HG02884 (cell line): Measurements from ENCODE around the gene KRT2.
"Not testable (repeated sequence)": the region's sequence is repeated elsewhere in the genome, so short reads cannot be mapped to it uniquely, and the experiment has no call there.

Experiments
- ATAC-seq: cut with Tn5 transposase; IDR thresholded peaks from one replicate; pipeline ENCODE4 v1.9.1; 2021; ENCODE audit warnings: mild to moderate bottlenecking, moderate library complexity; ENCODE audit not compliant: unreplicated experiment

KRT2 gene

GRCh38 chr12:52685406-52685890, 33.4 kb upstream of the KRT2 start:
- ATAC-seq = no peak

- ATAC-seq = no peak
These were observed 32.4 kb upstream of the KRT2 start for GRCh38 chr12:52684431-52684830.

DNA sequence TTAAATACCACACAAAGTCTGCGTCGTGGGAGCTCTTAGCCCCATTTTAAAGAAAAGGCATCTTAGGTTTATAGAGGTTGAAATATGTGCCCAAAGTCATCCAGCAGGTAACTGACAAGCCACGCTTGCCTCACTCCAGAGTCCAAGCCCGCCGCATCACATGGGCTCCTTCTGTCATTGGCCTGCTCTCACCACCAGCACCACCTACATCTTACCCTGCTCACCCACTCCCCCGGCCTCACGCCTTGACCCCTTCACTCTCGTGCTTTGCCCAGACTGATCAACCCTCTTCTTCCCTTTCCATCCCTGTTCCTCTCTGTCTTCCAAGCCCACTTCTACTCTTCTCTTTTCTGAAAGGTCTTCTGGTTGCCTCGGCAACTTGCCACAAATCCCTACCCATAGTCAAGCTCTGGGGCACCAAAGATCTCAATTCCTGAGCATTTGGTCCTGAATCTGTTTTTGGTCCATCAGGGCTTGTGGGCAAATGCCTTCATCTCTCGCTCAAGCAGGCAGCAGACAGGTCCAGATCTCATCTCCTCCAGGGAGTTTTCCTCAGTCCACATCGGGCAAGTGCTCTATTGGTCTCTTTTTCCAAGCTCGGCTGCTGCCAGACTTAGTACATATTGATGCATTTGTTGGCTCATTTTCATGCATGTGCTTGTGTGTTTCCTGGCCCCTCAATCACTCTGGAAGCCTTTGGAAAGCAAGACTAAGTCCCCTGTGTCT, 31.7 kb upstream of the KRT2 start:
- no peak for ATAC-seq

GRCh38 chr12:52682938-52683574, 31.0 kb upstream of the KRT2 start:
- ATAC-seq = no peak

GRCh38 chr12:52682381-52682660, 30.3 kb upstream of the KRT2 start:
- ATAC-seq = no peak

DNA sequence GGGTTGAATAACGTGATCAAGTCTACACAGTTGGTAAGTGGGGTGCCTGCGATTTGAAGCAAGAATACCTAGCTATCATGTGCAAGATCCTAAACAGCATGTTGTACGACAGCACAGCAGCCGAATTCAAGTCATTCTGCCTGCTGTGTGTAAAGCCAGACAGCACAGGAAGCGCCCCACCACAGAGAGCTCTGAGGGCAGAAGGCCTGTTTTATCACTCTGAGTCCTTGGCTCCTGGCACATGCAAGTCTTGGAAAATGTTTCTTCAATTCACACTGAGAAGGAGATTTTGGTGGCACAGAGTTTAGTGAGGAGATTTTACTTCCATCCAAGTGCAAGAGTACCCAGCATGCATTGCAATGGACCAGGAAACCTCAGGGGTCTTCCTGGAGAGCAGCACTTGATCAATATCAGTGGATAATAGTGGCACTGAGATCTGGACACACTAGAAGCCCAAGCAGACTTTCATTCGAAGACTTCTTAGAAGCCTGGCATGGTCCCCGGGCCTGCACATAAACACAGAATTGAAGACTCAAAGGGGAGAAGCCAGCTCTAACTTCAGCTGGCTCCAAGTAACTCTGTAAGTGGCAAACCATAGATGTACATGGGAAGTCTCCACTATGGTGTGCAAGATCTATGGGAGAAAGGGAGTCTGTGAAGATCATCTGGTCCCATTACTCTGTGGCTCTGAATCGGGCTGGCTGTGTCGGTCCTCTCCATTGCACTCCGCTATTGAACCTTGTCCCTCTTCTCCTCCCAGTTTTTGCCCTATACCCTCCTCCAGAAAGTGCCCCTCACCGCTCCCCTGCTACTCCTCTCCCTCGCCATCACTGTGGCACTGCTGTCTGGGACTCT, 29.7 kb upstream of the KRT2 start:
- no peak for ATAC-seq

- no peak for ATAC-seq
These were observed 28.4 kb upstream of the KRT2 start, which contains the start of gene KRT1 for GRCh38 chr12:52680363-52680762. Gene KRT1 (minus strand): TSS chr12:52680407. CDS start chr12:52680348, 59 bp downstream.

DNA sequence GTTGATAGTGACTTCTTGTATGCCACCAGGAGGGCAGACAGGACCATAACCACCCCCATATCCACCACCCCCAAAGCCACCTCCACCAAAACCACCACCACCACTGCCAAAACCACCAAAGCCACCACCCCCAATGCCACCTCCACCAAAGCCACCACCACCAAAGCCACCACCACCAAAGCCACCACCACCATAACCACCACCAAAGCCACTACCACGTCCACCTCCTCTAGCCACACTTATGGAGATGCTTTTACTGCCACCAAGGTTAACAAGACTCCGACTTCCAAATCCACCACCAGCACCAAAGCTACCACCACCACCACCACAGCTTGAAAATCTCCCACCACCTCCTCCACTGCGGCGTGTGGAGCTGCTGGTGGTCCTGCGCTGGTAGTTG, 27.9 kb upstream of the KRT2 start:
- no peak for ATAC-seq

DNA sequence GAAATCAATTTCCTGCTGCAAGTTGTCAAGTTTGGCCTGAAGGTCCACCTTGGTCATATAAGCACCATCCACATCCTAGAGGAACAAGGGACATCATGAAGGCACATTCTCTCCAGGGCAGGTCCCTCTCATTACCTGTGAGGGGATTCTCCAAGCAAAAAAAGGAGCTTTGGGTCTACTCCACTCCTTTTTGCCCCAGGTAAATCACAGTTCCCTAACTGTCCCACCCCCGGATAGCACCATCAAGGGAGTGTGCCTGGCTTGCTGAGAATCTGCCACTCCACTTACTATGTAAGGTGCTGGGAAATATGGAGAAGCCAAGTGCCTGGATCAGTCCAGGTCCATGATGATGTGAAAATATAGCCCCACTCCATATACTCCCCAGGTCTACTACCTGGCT, 25.7 kb upstream of the KRT2 start:
- no peak for ATAC-seq

- no peak for ATAC-seq
These were observed 25.1 kb upstream of the KRT2 start for GRCh38 chr12:52677126-52677525.

- no peak for ATAC-seq
These were observed 24.2 kb upstream of the KRT2 start for GRCh38 chr12:52676163-52676562.

DNA sequence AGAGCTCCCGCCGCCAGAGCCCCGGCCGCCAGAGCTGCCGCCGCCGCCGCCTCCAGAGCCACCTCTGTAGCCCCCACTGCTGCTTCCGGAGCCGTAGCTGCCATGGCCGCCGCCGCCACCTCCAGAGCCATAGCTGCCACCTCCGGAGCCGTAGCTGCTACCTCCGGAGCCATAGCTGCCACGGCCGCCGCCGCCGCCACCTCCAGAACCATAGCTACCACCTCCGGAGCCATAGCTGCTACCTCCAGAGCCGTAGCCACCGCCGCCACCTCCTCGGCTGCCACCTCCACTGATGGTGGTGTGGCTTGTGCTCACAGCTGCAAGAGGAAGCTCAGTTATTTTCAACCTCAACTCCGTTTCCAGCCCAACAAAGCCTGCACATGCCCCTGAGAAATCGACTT, 23.3 kb upstream of the KRT2 start:
- no peak for ATAC-seq

GRCh38 chr12:52674433-52674775, 22.4 kb upstream of the KRT2 start:
- ATAC-seq = no peak

DNA sequence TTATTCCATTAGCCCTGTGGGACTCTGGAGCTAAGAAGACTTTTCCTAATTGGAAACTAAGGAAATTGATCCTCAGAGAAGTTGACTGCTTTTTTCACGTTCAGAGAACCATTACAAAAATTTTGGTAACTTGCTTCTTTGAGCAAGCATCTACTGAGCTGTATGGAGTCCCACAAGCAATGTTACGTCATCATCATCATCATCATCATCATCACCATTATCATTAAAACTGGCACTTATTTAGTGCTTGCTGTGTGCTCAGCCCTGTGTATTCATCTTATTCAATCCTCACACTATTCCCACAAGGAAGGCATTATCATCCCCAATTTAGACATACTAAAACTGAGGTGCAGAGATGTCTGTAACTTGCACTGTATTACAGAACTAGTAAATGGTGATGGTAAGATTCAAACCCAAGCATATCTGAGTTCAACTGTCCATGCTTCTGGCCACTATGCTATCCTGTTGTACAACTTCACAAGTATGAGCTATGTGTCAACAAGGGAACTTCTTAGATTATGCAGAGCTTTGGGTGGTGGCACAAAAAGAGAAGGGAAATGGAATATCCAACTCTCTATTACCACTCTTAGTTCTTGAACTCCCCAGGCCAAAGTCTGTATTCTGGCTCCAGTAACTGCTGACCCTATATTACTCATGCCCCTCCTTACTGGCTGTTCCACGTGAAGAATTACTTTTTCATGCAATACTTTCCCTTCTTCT, 21.9 kb upstream of the KRT2 start:
- ATAC-seq = no peak

DNA sequence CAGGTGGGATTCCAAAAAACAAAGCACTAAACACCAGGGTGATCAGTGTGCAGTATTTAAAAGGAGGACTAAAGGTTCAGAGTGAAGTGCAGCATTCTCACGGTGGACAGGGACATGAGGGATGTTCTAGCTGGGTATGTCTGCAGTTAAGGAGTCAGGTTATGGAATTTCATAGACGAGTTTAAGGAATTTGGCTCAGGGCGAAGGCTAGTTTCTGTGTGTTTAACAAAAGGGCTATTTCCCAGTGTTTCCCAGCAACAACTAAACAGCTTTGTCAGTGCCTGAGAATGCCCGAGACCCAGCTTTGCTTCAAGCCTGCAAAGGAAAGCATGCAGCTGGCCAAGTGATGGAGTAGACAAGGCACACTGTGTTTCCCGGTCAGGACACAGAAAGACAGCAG, 21.2 kb upstream of the KRT2 start:
- no peak for ATAC-seq

GRCh38 chr12:52672321-52672933, 20.4 kb upstream of the KRT2 start:
- ATAC-seq = no peak

DNA sequence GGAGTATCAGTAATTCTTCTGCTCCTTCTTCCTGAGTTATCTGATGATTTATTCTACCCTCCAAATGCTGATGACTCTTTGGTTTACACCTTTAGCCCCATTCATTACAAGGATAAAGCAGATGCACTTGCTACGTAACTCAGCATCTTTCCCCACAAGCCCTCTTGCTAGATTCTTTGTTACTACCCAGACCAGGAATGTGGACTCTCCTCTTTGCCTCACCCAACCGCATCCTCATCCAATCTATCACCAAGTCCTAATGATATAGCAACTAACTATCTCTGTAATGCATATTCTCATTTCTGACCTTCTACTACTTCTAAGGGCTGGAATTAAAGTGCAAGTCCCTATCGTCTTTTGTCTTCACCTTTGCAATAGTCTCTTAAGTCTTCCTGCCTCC, 18.9 kb upstream of the KRT2 start:
- ATAC-seq = no peak

DNA sequence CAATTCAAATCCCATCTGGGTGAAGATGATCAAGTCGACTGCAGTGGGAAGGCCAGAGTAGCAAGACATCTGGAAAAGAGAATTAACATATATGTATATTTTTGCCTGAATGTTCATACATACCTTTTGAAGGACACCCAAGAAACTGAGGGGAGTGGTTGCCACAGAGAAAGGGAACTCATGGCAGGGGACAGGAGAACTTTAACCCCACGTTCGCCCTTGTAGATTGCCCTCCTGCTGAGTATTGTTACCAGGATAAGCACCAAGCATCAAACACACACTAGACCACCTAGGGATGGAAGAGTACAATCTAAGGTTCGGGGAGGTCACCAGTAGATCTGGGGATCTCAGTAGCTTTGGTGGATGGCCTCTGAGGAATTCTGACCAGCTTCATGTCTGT, 18.5 kb upstream of the KRT2 start:
- ATAC-seq = no peak

DNA sequence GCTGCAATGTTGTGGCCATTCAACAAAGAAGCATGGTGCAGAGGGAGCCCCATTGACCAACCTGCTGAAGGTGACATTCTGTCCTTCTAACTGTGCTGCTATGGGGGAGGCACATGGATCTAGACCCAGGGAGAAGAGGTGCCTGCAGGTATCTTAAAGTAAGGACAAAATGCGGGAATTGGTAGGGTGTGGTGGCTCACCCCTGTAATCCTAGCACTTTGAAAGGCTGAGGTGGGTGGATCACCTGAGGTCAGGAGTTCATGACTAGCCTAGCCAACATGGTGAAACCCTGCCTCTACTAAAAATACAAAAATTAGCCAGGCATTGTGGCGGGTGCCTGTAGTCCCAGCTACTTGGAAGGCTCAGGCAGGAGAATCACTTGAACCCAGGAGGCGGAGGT, 17.9 kb upstream of the KRT2 start:
- not testable (repeated sequence) for ATAC-seq

GRCh38 chr12:52669426-52669825, 17.4 kb upstream of the KRT2 start:
- ATAC-seq = no peak

DNA sequence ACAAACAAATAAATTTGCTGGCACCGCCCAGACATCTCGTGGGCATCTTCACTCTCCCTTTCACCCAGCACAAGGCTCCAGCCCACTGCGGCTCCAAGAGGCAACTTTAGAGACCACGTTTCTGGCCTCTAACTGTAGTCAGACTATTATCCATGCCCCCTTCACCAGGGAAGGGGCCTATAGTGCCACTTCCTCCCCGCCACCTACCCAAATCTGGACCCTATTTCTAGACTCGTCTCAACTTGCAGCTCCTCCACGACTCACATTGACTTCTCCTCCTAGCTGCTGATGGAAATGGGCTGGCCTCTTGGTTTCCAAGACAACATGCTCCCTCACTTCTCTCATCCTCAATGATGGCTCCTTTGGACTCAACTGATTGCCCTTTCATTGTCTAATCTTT, 15.9 kb upstream of the KRT2 start:
- no peak for ATAC-seq
